ENCODE data around the gene MZB1.
A peak's percentile ranks its signal among the peaks of the same experiment; 100 is the strongest.

MZB1 gene

GRCh38 chr5:139383275-139383992, 6.3 kb downstream of the MZB1 start, which contains the start of gene SLC23A1:
TSS of gene SLC23A1 (minus strand) at chr5:139383297. CDS start at chr5:139383253, 44 bp downstream.
- H3K4me1 ChIP-seq (ENCODE audit: insufficient read depth, low read length): peaks cover 53% of the 10 kb centered on the region
- H3K4me3 ChIP-seq (ENCODE audit: low read depth in 1 of 2, low read length in 2 of 2): no peak within 1 kb of the TSS
- H2AFZ ChIP-seq (ENCODE audit: low read depth, low read length): no peak within 1 kb of the TSS
- no peaks in the 10 kb centered on the region for H3K9me3 ChIP-seq (ENCODE audit: insufficient read depth, low read length, severe bottlenecking)
- H3K27me3 ChIP-seq (ENCODE audit: insufficient read depth, low read length, poor library complexity): no peaks in the 10 kb centered on the region
- ATAC-seq (ENCODE audit: insufficient read depth, low read depth) (no peak), DNase-seq (no peak)
- H3K4me2 ChIP-seq (ENCODE audit: insufficient read depth, low read length): peak within 1 kb of the TSS; percentile 46; the same call in 1 of the 2 replicates
- peak within 1 kb of the TSS; percentile 87 for H3K9ac ChIP-seq (ENCODE audit: low read depth, low read length)
- peaks cover 32% of the 10 kb centered on the region for H3K36me3 ChIP-seq (ENCODE audit: insufficient read depth, low read length)
- TF ChIP-seq, protein P1, sequence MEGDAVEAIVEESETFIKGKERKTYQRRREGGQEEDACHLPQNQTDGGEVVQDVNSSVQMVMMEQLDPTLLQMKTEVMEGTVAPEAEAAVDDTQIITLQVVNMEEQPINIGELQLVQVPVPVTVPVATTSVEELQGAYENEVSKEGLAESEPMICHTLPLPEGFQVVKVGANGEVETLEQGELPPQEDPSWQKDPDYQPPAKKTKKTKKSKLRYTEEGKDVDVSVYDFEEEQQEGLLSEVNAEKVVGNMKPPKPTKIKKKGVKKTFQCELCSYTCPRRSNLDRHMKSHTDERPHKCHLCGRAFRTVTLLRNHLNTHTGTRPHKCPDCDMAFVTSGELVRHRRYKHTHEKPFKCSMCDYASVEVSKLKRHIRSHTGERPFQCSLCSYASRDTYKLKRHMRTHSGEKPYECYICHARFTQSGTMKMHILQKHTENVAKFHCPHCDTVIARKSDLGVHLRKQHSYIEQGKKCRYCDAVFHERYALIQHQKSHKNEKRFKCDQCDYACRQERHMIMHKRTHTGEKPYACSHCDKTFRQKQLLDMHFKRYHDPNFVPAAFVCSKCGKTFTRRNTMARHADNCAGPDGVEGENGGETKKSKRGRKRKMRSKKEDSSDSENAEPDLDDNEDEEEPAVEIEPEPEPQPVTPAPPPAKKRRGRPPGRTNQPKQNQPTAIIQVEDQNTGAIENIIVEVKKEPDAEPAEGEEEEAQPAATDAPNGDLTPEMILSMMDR (IDR thresholded peaks at IDR 0.05; ENCODE audit: borderline replicate concordance, extremely low read depth, low read length, poor library complexity, severe bottlenecking): no peak
- no peak for TF ChIP-seq EZH2 (IDR thresholded peaks at IDR 0.05; ENCODE audit: borderline replicate concordance, low read depth, low read length, severe bottlenecking)
- H4K20me1 ChIP-seq (ENCODE audit: insufficient read depth, low read length): peaks cover 24% of the 10 kb centered on the region
- peaks cover 33% of the 10 kb centered on the region for H3K79me2 ChIP-seq (ENCODE audit: insufficient read depth, low read length)
- peak within 1 kb of the TSS; percentile 99 for H3K27ac ChIP-seq (ENCODE audit: low read length)

- Histone ChIP-seq H3K9me3 (ENCODE audit: insufficient read depth, low read length, severe bottlenecking) (no peaks in the 10 kb centered on the region), H3K27me3 (ENCODE audit: insufficient read depth, low read length, poor library complexity) (no peaks in the 10 kb centered on the region), H3K27ac (ENCODE audit: low read length) (peak overlapping the region; percentile 47; the same call in 1 of the 2 replicates), H3K4me2 (ENCODE audit: insufficient read depth, low read length) (no peak overlapping the region), H3K36me3 (ENCODE audit: insufficient read depth, low read length) (peaks cover 32% of the 10 kb centered on the region), H2AFZ (ENCODE audit: low read depth, low read length) (no peak overlapping the region), H3K79me2 (ENCODE audit: insufficient read depth, low read length) (peaks cover 27% of the 10 kb centered on the region), H4K20me1 (ENCODE audit: insufficient read depth, low read length) (peaks cover 19% of the 10 kb centered on the region), H3K4me1 (ENCODE audit: insufficient read depth, low read length) (peaks cover 47% of the 10 kb centered on the region), H3K4me3 (ENCODE audit: low read depth in 1 of 2, low read length in 2 of 2) (no peak overlapping the region), H3K9ac (ENCODE audit: low read depth, low read length) (no peak overlapping the region)
- ATAC-seq (ENCODE audit: insufficient read depth, low read depth) (no peak), DNase-seq (peak; percentile 15)
- TF ChIP-seq, protein P1 (IDR thresholded peaks at IDR 0.05; ENCODE audit: borderline replicate concordance, extremely low read depth, low read length, poor library complexity, severe bottlenecking): no peak
- no peak for TF ChIP-seq EZH2 (IDR thresholded peaks at IDR 0.05; ENCODE audit: borderline replicate concordance, low read depth, low read length, severe bottlenecking)
Observed at GRCh38 chr5:139382807-139383206, 6.9 kb downstream of the MZB1 start.

- Histone ChIP-seq H3K9ac (ENCODE audit: low read depth, low read length) (no peak overlapping the region), H2AFZ (ENCODE audit: low read depth, low read length) (no peak overlapping the region), H3K79me2 (ENCODE audit: insufficient read depth, low read length) (peaks cover 20% of the 10 kb centered on the region), H3K27me3 (ENCODE audit: insufficient read depth, low read length, poor library complexity) (no peaks in the 10 kb centered on the region), H3K4me3 (ENCODE audit: low read depth in 1 of 2, low read length in 2 of 2) (no peak overlapping the region), H3K27ac (ENCODE audit: low read length) (peak overlapping the region; percentile 47; the same call in 1 of the 2 replicates), H3K36me3 (ENCODE audit: insufficient read depth, low read length) (peaks cover 33% of the 10 kb centered on the region), H3K9me3 (ENCODE audit: insufficient read depth, low read length, severe bottlenecking) (no peaks in the 10 kb centered on the region), H3K4me2 (ENCODE audit: insufficient read depth, low read length) (no peak overlapping the region), H4K20me1 (ENCODE audit: insufficient read depth, low read length) (peaks cover 14% of the 10 kb centered on the region), H3K4me1 (ENCODE audit: insufficient read depth, low read length) (peaks cover 40% of the 10 kb centered on the region)
- DNase-seq: peak; percentile 27
- no peak for TF ChIP-seq EZH2 (IDR thresholded peaks at IDR 0.05; ENCODE audit: borderline replicate concordance, low read depth, low read length, severe bottlenecking)
- TF ChIP-seq, protein P1 (IDR thresholded peaks at IDR 0.05; ENCODE audit: borderline replicate concordance, extremely low read depth, low read length, poor library complexity, severe bottlenecking): no peak
- ATAC-seq (ENCODE audit: insufficient read depth, low read depth): no peak
Observed at GRCh38 chr5:139381837-139382761, 7.6 kb downstream of the MZB1 start.

Data from DND-41 (cell line).